Glutamatergic neuron (in vitro differentiated cells): ENCODE data around the gene ETF1. TPM values are rescaled to one million over a fixed set of nuclear protein-coding genes. Genes with fewer than 3 reads are reported as not detected.
"Not testable (repeated sequence)": the region's sequence is repeated elsewhere in the genome, so short reads cannot be mapped to it uniquely, and the experiment has no call there.

Source experiments
- DNase-seq: peaks from one replicate; pipeline ENCODE4 v3.0.0; 2022
- H3K27ac Mint-ChIP-seq: one replicate; pipeline ENCODE4 v1.8.0; 2020; ENCODE audit warnings: mild to moderate bottlenecking, mixed read lengths, inconsistent platforms; ENCODE audit not compliant: unreplicated experiment
- H3K27me3 Mint-ChIP-seq: one replicate; pipeline ENCODE4 v1.8.0; 2020; ENCODE audit warnings: mild to moderate bottlenecking, moderate library complexity, mixed read lengths, inconsistent platforms; ENCODE audit not compliant: unreplicated experiment
- H3K36me3 Mint-ChIP-seq: one replicate; pipeline ENCODE4 v1.8.0; 2020; ENCODE audit warnings: mild to moderate bottlenecking, mixed read lengths, inconsistent platforms; ENCODE audit not compliant: unreplicated experiment
- H3K4me1 Mint-ChIP-seq: one replicate; pipeline ENCODE4 v1.8.0; 2020; ENCODE audit warnings: mild to moderate bottlenecking, low read depth, mixed read lengths, inconsistent platforms; ENCODE audit not compliant: unreplicated experiment
- H3K4me3 Mint-ChIP-seq: one replicate; pipeline ENCODE4 v1.8.0; 2020; ENCODE audit warnings: mild to moderate bottlenecking, mixed read lengths, inconsistent platforms; ENCODE audit not compliant: unreplicated experiment
- H3K9me3 Mint-ChIP-seq: one replicate; pipeline ENCODE4 v1.8.0; 2020; ENCODE audit warnings: mild to moderate bottlenecking, moderate library complexity, mixed read lengths, inconsistent platforms; ENCODE audit not compliant: unreplicated experiment
- total RNA-seq: library from RNA; stranded (reverse); fragmentation: NEBNext Ultra II Directional; extraction: Animal tissue kit (Norgen Biotek cat#: 25700); gene quantifications from one replicate; pipeline ENCODE4 v1.2.1, GENCODE V29; 2021; ENCODE audit not compliant: unreplicated experiment
- TF ChIP-seq, protein P1 (sequence below): fragments of 200-600 bp; sonication (generic); IDR thresholded peaks from one replicate; pipeline ENCODE4 v1.5.0; 2021; ENCODE audit not compliant: partially characterized antibody, unreplicated experiment

The ETF1 gene
- total RNA-seq, 1 donor from 2014 or later = 70.4 TPM

DNA sequence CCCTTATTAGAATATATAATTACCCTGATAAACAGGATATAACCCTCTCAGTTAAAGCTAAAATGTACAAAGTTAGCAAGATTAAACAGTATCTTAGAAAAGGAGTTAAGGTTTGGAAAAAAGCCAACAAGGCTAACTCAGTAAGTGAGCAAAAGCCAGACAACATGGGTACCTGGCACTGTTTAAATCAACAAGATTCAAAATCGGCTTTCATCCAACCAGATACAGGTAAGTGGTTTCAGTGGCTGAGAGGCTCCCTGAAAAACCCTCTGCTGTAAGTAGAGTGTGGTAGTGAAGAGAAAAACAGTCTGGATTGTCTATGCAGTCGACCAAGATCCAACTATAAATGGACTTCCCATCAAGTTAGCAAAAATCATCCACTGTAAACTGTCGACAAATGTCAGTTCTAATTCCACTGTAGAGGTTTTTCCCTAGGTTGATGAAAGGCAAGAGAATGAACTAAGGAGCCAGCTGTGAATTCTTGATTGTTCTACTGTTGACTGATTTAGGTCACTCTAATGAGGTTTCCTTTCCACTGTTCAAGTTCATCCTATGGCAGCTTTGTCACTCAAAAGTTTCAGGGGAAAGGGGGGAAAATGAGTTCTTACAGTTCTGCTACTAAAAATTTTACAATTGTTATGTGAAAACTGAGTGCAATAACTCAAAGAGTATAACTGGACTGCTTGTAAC is 27.3 kb downstream of the ETF1 start:
- TF ChIP-seq, protein P1, sequence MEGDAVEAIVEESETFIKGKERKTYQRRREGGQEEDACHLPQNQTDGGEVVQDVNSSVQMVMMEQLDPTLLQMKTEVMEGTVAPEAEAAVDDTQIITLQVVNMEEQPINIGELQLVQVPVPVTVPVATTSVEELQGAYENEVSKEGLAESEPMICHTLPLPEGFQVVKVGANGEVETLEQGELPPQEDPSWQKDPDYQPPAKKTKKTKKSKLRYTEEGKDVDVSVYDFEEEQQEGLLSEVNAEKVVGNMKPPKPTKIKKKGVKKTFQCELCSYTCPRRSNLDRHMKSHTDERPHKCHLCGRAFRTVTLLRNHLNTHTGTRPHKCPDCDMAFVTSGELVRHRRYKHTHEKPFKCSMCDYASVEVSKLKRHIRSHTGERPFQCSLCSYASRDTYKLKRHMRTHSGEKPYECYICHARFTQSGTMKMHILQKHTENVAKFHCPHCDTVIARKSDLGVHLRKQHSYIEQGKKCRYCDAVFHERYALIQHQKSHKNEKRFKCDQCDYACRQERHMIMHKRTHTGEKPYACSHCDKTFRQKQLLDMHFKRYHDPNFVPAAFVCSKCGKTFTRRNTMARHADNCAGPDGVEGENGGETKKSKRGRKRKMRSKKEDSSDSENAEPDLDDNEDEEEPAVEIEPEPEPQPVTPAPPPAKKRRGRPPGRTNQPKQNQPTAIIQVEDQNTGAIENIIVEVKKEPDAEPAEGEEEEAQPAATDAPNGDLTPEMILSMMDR = no peak
- Mint-ChIP-seq H3K9me3 (no peaks in the 10 kb centered on the region), H3K27ac (no peak overlapping the region), H3K4me1 (no peaks in the 10 kb centered on the region), H3K27me3 (no peaks in the 10 kb centered on the region), H3K4me3 (no peak overlapping the region), H3K36me3 (no peaks in the 10 kb centered on the region)
- no peak for DNase-seq

DNA sequence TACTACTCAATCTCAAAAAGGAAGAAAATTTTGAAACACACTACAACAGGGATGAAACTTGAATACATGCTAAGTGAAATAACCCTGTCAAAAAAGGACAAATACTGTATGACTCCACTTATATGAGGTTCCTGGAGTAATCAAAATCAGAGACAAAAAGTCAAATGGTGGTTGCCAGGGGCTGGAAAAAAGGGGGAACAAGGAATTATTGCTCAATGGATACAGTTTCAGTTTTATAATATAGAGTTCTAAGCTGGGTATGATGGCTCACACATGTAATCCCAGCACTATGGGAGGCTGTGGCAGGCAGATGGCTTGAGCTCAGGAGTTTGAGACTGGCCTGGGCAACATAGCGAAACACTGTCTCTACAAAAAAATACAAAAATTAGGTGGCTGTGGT is 29.0 kb downstream of the ETF1 start:
- Mint-ChIP-seq H3K36me3 (no peaks in the 10 kb centered on the region), H3K9me3 (no peaks in the 10 kb centered on the region), H3K4me1 (no peaks in the 10 kb centered on the region), H3K27ac (no peak overlapping the region), H3K27me3 (no peaks in the 10 kb centered on the region), H3K4me3 (no peak overlapping the region)
- TF ChIP-seq, protein P1 = no peak
- DNase-seq = no peak

DNA sequence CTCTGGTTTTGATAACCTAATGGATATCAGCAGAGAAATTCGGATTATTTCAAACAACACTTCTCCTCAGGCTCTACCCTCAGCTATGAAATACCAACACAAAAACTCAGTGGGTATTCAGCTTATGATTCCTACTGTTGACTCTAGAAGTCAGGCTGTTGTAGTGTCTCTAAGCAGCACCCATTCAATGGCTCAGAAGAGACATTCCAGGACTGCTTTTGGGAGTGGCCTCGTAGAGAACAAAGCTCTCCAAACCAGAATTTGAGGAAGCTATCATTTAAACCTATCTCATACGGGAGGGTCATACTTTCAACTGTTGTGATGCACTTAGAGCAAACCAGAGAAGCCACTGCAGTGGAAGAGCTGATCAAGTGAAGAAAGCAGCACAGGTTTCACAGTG is 34.1 kb downstream of the ETF1 start:
- H3K36me3 Mint-ChIP-seq = no peaks in the 10 kb centered on the region
- no peak overlapping the region for H3K27ac Mint-ChIP-seq

DNA sequence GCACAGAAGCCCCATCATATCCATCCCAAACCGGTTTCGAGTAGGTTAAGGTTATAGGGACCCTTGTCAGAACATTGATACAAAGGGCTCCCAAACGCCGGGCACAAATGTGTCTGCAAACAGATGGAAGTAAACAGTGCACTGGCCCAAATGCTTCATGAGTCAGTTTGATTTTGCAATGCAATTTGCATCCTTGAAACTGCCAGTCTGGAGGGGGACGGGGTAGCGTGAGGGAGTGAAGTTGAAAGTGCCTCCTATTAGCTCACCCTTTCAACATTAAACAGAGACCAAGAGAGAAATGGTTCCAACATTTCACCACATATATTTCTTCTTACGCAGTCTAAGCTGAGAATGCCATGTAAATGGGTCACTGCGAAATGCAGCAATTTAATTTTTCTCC is 35.6 kb downstream of the ETF1 start:
- not testable (repeated sequence) for H3K4me1 Mint-ChIP-seq, H3K9me3 Mint-ChIP-seq, H3K27me3 Mint-ChIP-seq, H3K36me3 Mint-ChIP-seq, DNase-seq, H3K4me3 Mint-ChIP-seq
- peak overlapping the region; percentile 25 for H3K27ac Mint-ChIP-seq

More for the DNA sequence above, 34.1 kb downstream of the ETF1 start:
- no peaks in the 10 kb centered on the region for H3K9me3 Mint-ChIP-seq
- no peaks in the 10 kb centered on the region for H3K27me3 Mint-ChIP-seq
- TF ChIP-seq, protein P1 = no peak
- H3K4me3 Mint-ChIP-seq = no peak overlapping the region
- no peak for DNase-seq
- H3K4me1 Mint-ChIP-seq = no peaks in the 10 kb centered on the region

DNA sequence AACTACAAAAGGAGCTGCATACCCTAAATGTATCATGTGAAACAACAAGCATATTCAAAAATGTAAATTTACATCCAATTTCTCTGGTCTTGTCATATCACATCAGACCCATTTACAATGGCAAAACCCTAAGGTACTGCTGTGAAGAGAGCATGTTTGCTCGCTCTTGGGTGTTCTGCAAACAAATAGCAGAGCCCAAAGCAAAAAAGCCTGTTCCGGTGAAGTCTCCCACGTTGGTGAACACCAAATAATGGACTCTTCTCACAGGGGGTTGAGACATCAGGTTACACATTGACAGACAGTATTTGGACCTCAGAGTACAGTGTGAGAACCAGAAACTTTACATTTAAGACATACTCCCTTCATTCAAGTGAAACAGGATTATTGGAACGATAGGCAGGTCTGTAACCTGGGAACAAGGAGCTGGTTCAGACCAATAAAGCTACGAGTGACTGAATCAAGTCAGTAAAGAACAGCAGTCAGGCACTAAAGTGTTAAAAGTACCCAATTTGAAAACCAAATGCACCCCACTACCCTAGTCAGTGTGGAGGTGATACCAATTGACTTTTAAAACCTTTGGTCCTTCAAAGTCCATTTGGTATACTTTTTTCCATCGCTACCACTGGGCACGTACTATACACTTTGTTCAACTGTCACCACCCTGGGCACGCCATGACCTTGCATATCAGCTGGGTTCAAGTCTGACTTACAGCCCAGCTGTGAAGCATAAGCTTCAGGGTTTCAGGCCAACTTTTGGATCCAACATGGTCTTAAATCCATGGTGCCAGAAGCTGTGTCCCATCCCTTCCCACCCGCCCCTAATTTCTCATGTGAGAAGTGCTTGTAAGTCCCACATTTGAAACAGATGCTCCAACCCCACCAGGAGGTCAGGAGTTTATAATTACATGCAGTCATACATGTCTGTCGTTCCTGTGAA is 36.4 kb downstream of the ETF1 start:
- no peaks in the 10 kb centered on the region for H3K4me1 Mint-ChIP-seq
- no peaks in the 10 kb centered on the region for H3K36me3 Mint-ChIP-seq
- peaks cover 2% of the 10 kb centered on the region for H3K27me3 Mint-ChIP-seq
- H3K9me3 Mint-ChIP-seq = no peaks in the 10 kb centered on the region
- no peak for DNase-seq
- TF ChIP-seq, protein P1 = no peak
- no peak overlapping the region for H3K4me3 Mint-ChIP-seq
- H3K27ac Mint-ChIP-seq = no peak overlapping the region
